GM23248 (cell line): ENCODE results near the gene EXOC3L1. TPM values are rescaled to one million over a fixed set of nuclear protein-coding genes. Genes with fewer than 3 reads are reported as not detected.

Experiments used
- DNase-seq: peaks from one replicate; pipeline ENCODE4 v3.0.0-alpha.2; 2015
- H2AFZ ChIP-seq: fragments of 200-600 bp; sonication (generic); 2 replicates; pipeline ENCODE4 v1.6.1; 2016; ENCODE audit warnings: antibody characterized with exemption
- H3F3A ChIP-seq: fragments of 200-600 bp; sonication (generic); 2 replicates; pipeline ENCODE4 v1.6.1; 2016; ENCODE audit warnings: mild to moderate bottlenecking, antibody characterized with exemption, mixed run types; ENCODE audit not compliant: insufficient read depth
- H3K27ac ChIP-seq: fragments of 200-600 bp; sonication (generic); 2 replicates; pipeline ENCODE4 v1.5.1; 2016; ENCODE audit warnings: mild to moderate bottlenecking
- H3K27me3 ChIP-seq: fragments of 200-600 bp; sonication (generic); replicated peaks from 2 replicates; pipeline ENCODE4 v1.6.1; 2016; ENCODE audit warnings: mild to moderate bottlenecking; ENCODE audit not compliant: insufficient read depth
- H3K36me3 ChIP-seq: fragments of 200-600 bp; sonication (generic); 2 replicates; pipeline ENCODE4 v1.6.1; 2016; ENCODE audit warnings: low read depth, mild to moderate bottlenecking
- H3K4me1 ChIP-seq: fragments of 200-600 bp; sonication (generic); 2 replicates; pipeline ENCODE4 v1.6.1; 2016; ENCODE audit warnings: mild to moderate bottlenecking; ENCODE audit not compliant: insufficient read depth
- H3K4me2 ChIP-seq: fragments of 200-600 bp; sonication (generic); one replicate; pipeline ENCODE4 v1.6.1; 2016; ENCODE audit warnings: mild to moderate bottlenecking; ENCODE audit not compliant: unreplicated experiment
- H3K4me3 ChIP-seq: fragments of 200-600 bp; sonication (generic); 2 replicates; pipeline ENCODE4 v1.5.1; 2016; ENCODE audit warnings: mild to moderate bottlenecking
- H3K79me2 ChIP-seq: fragments of 200-600 bp; sonication (generic); 2 replicates; pipeline ENCODE4 v1.6.1; 2016; ENCODE audit warnings: mild to moderate bottlenecking; ENCODE audit not compliant: insufficient read depth
- H3K9ac ChIP-seq: fragments of 200-600 bp; sonication (generic); 2 replicates; pipeline ENCODE4 v1.6.1; 2016; ENCODE audit warnings: mild to moderate bottlenecking
- H3K9me2 ChIP-seq: fragments of 200-600 bp; sonication (generic); 2 replicates; pipeline ENCODE4 v1.6.1; 2016; ENCODE audit warnings: mixed run types, mild to moderate bottlenecking, moderate library complexity; ENCODE audit not compliant: insufficient read depth
- H3K9me3 ChIP-seq: fragments of 200-600 bp; sonication (generic); one replicate; pipeline ENCODE4 v1.6.1; 2017; ENCODE audit warnings: low read depth
- H4K20me1 ChIP-seq: fragments of 200-600 bp; sonication (generic); 2 replicates; pipeline ENCODE4 v1.6.0; 2016; ENCODE audit not compliant: insufficient read depth
- EZH2 ChIP-seq: fragments of 200-600 bp; sonication (generic); IDR thresholded peaks from 2 replicates; pipeline ENCODE4 v1.6.1; 2018; ENCODE audit warnings: antibody characterized with exemption, mild to moderate bottlenecking; ENCODE audit not compliant: insufficient read depth, poor library complexity, severe bottlenecking
- EZH2phosphoT487 ChIP-seq: fragments of 200-600 bp; sonication (generic); IDR thresholded peaks from 2 replicates; pipeline ENCODE4 v1.6.1; 2018; ENCODE audit warnings: antibody characterized with exemption, moderate library complexity, mild to moderate bottlenecking, low read depth; ENCODE audit not compliant: insufficient read depth
- WGBS, 2 experiments: methylation state at CpG; one replicate each; pipeline ENCODE4 v1.1.6; 2015 to 2017; ENCODE audit warnings: low lambda C conversion rate in 2 of 2, low coverage in 1 of 2; ENCODE audit errors: missing lambda C conversion rate in 2 of 2; 5-methylcytosine and 5-hydroxymethylcytosine counted together
- in situ Hi-C: fragments of 300-500 bp; cut with MboI; formaldehyde crosslinking; loops from 2 replicates; pipeline ENCODE4 v1.15.0; 2020
- polyA plus RNA-seq: library from polyadenylated mRNA; unstranded; fragments of >200 nt; fragmentation: Nextera tagmentation; extraction: Ambion mirVana; gene quantifications from 2 replicates; pipeline ENCODE4 v1.2.1, GENCODE V29; 2016
- total RNA-seq: library from RNA; depleted of rRNA; stranded (reverse); fragments of >200 nt; shearing (Covaris generic); gene quantifications from 2 replicates; pipeline ENCODE4 v1.2.3, GENCODE V29; 2014

EXOC3L1 gene
- total and polyA plus RNA-seq, 2 experiments from 2014 or later = 0.28 TPM; not detected in 1

DNA sequence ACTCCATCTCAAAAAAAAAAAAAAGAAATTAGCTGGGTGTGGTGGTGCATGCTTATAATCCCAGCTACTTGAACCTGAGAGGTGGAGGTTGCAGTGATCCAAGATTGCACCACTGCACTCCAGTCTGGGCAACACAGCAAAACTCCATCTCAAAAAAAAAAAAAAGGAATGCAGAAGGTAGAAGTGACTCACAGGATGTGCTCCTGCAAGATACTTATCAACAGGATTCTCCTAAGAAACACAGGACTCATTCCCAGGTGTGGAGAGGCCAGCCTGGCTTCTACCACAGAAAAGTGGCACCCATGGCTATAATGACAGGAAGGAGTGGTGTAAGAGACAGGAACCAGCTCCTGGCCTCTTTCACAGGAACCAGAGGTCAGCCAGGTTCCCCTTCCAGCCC, 22.8 kb upstream of the EXOC3L1 start:
- H4K20me1 ChIP-seq = no peaks in the 10 kb centered on the region

DNA sequence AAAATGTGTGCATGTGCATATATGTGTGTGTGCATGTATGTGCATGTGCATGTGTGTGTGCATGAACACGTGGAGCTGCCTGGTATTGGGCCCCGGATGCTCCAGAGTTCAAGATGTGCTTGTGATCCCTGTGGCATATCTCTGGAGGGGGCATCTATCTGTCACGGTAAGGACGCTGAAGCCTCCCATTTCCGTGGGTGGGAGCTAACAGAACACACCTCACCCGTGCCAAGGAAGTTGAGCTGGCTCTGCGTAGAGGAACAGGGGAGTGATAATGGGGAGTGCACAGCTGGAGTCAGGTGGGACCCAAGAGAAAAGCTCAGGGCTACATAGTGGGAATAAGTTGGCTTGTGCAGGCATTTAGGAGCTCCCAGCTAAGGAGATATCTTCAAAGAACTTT, 21.7 kb upstream of the EXOC3L1 start:
- H4K20me1 ChIP-seq = no peaks in the 10 kb centered on the region
- H3K4me2 ChIP-seq = no peak overlapping the region
- no peaks in the 10 kb centered on the region for H3K9me2 ChIP-seq
- no peak overlapping the region for H3K4me3 ChIP-seq
- in situ Hi-C loops = no loop called here
- no peaks in the 10 kb centered on the region for H3K36me3 ChIP-seq
- no peaks in the 10 kb centered on the region for H3K27me3 ChIP-seq
- no peaks in the 10 kb centered on the region for H3K79me2 ChIP-seq
- H3K4me1 ChIP-seq = peaks cover 11% of the 10 kb centered on the region
- no peak overlapping the region for H3K9ac ChIP-seq
- WGBS, 2 experiments = 74 to 83% methylated on average over 7 of the region's 7 CpGs
- H3F3A ChIP-seq = no peaks in the 10 kb centered on the region
- H3K9me3 ChIP-seq = no peaks in the 10 kb centered on the region
- no peak for DNase-seq
- no peak overlapping the region for H2AFZ ChIP-seq
- no peak overlapping the region for H3K27ac ChIP-seq
- TF ChIP-seq EZH2phosphoT487 (no peak), EZH2 (no peak)

More for the DNA sequence above, 22.8 kb upstream of the EXOC3L1 start:
- H3K36me3 ChIP-seq = no peaks in the 10 kb centered on the region
- no peak overlapping the region for H3K4me3 ChIP-seq
- TF ChIP-seq EZH2phosphoT487 (no peak), EZH2 (no peak)
- H3K4me2 ChIP-seq = no peak overlapping the region
- in situ Hi-C loops = no loop called here
- H3K9ac ChIP-seq = no peak overlapping the region
- no peaks in the 10 kb centered on the region for H3K27me3 ChIP-seq
- H3K9me3 ChIP-seq = no peaks in the 10 kb centered on the region
- no peak overlapping the region for H3K27ac ChIP-seq
- no peak for DNase-seq
- peaks cover 5% of the 10 kb centered on the region for H3K4me1 ChIP-seq
- no peaks in the 10 kb centered on the region for H3K9me2 ChIP-seq
- H3F3A ChIP-seq = no peaks in the 10 kb centered on the region
- no peak overlapping the region for H2AFZ ChIP-seq
- H3K79me2 ChIP-seq = no peaks in the 10 kb centered on the region

DNA sequence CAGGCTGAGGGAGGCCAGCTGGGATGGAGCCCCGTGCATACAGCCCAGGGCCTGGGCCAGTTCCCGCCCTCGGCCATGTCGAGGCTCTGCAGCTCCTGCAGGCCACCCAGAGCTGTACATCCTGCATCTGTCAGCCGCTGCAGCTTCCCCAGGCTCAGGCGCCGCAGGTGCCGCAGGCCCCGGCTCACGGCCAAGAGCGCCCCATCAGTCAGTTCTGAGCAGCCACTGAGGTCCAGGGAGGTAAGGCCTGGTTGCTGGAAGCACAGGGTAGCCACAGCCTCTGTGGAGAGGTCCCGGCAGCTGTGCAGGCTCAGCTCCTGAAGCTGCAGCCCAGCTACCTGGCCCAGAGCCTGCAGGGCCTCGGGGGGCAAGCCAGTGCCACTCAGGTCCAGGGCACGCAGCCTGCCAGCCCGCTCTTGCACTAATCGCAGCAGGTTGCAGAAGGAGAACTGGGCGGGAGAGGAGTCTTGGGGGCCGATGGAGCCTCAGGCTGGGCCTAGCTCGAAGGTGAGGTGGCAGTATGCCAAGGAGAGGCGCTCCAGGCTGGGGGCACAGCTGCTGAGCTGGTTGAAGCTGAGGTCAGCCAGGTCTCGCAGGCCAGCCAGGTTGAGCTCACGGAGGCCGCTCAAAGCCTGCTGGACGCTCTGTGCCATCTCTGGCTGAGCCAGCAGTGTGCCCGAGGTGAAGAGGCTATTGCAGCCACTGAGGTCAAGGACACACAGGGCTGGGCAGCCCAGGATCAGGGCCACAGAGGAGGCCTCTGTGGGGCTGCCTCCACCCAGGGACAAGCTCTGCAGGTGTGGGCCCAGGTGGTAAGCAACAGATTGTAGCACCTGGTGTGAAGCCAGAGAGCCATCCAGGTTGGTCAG, 20.4 kb upstream of the EXOC3L1 start:
- no peaks in the 10 kb centered on the region for H3K36me3 ChIP-seq
- no peak for DNase-seq
- in situ Hi-C loops = no loop called here
- H3K9me2 ChIP-seq = no peaks in the 10 kb centered on the region
- no peak overlapping the region for H3K27ac ChIP-seq
- H3K4me1 ChIP-seq = peaks cover 12% of the 10 kb centered on the region
- no peaks in the 10 kb centered on the region for H3F3A ChIP-seq
- H3K4me3 ChIP-seq = no peak overlapping the region
- H3K79me2 ChIP-seq = no peaks in the 10 kb centered on the region
- H3K4me2 ChIP-seq = no peak overlapping the region
- H4K20me1 ChIP-seq = no peaks in the 10 kb centered on the region
- TF ChIP-seq EZH2 (no peak), EZH2phosphoT487 (no peak)
- H3K27me3 ChIP-seq = no peaks in the 10 kb centered on the region
- H3K9me3 ChIP-seq = no peaks in the 10 kb centered on the region
- 89 to 93% methylated on average over 23 to 25 of the region's 25 CpGs for WGBS, 2 experiments
- no peak overlapping the region for H2AFZ ChIP-seq
- H3K9ac ChIP-seq = no peak overlapping the region

DNA sequence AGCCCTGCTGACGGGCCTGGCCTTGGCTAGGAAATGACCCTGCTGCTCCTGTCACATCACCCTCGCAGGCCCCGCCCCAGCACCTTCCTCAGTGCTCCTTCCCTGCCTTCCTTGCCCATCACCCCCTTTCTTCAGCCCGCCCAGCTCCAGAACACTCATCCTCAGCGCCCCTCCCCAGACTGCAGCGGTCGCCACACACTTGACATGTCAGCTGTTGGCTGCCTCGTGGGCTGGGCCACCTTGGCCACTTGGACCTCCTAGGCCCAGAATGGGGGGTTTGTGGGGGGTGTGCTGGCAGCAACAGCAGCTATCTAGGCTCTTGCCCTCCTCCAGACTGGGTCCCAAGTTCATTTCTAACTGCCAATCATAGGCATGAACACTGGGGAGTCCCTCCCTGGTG, 19.6 kb upstream of the EXOC3L1 start:
- H3K4me3 ChIP-seq = no peak overlapping the region
- in situ Hi-C loops = no loop called here

More for the DNA sequence above, 19.6 kb upstream of the EXOC3L1 start:
- peaks cover 12% of the 10 kb centered on the region for H3K4me1 ChIP-seq
- H3K27me3 ChIP-seq = no peaks in the 10 kb centered on the region
- TF ChIP-seq EZH2phosphoT487 (no peak), EZH2 (no peak)
- DNase-seq = no peak
- no peaks in the 10 kb centered on the region for H3F3A ChIP-seq
- no peak overlapping the region for H3K4me2 ChIP-seq
- H3K9me2 ChIP-seq = no peaks in the 10 kb centered on the region
- no peak overlapping the region for H2AFZ ChIP-seq
- H3K9me3 ChIP-seq = no peaks in the 10 kb centered on the region
- H3K36me3 ChIP-seq = no peaks in the 10 kb centered on the region
- H3K79me2 ChIP-seq = no peaks in the 10 kb centered on the region
- H3K9ac ChIP-seq = no peak overlapping the region
- H3K27ac ChIP-seq = no peak overlapping the region
- WGBS, 2 experiments = 89 to 91% methylated on average over 7 to 8 of the region's 8 CpGs
- H4K20me1 ChIP-seq = no peaks in the 10 kb centered on the region
